Epithelial cell of prostate (primary cell): ENCODE measurements around the gene TTC36.
A peak's percentile ranks its signal among the peaks of the same experiment; 100 is the strongest.
"Not testable (repeated sequence)": the region's sequence is repeated elsewhere in the genome, so short reads cannot be mapped to it uniquely, and the experiment has no call there.

Experiments used
- DNase-seq: peaks from one replicate; pipeline ENCODE4 v3.0.0-alpha.2; 2011; ENCODE audit warnings: low read depth, low spot score
- H3K27ac ChIP-seq: fragments of 450-650 bp; 2 replicates; pipeline ENCODE4 v1.5.1; 2017; ENCODE audit warnings: mild to moderate bottlenecking

TTC36 gene

GRCh38 chr11:118531597-118532084 is 4.4 kb downstream of the TTC36 start:
- DNase-seq = no peak
- no peak overlapping the region for H3K27ac ChIP-seq

GRCh38 chr11:118532091-118532490 is 4.8 kb downstream of the TTC36 start:
- H3K27ac ChIP-seq = no peak overlapping the region
- DNase-seq = no peak

DNA sequence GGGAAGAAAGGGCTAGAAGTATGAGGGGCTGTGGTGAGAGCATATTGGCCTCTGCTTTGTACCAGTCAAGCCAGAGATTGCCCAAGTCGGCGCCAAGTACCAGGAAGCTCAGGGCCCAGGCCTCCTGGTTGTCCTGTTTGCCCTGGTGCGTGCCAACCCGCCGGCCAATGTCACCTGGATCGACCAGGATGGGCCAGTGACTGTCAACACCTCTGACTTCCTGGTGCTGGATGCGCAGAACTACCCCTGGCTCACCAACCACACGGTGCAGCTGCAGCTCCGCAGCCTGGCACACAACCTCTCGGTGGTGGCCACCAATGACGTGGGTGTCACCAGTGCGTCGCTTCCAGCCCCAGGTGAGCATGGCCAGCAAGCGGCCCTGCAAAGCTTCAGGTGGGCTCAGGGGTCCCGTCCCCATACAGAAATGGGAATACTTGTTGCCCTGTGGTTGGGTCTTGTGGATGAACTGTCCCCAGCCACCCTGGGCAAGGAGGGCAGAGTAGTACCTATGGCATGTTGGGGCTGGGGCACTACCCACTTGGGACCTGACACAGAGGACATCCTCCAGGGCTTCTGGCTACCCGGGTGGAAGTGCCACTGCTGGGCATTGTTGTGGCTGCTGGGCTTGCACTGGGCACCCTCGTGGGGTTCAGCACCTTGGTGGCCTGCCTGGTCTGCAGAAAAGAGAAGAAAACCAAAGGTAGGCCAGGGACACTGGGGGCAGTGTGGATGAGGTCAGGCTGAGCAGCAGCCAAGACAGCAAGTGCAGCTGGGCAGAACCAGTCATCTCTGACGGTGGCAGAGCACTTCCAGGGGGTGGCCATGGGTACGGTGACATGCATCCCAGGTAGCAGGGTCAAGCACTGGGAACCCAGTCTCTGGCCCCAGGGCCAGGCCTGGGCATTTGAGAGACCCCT is 5.8 kb downstream of the TTC36 start:
- H3K27ac ChIP-seq = no peak overlapping the region
- no peak for DNase-seq

GRCh38 chr11:118533769-118534729 is 6.8 kb downstream of the TTC36 start:
- H3K27ac ChIP-seq = no peak overlapping the region
- DNase-seq = no peak

DNA sequence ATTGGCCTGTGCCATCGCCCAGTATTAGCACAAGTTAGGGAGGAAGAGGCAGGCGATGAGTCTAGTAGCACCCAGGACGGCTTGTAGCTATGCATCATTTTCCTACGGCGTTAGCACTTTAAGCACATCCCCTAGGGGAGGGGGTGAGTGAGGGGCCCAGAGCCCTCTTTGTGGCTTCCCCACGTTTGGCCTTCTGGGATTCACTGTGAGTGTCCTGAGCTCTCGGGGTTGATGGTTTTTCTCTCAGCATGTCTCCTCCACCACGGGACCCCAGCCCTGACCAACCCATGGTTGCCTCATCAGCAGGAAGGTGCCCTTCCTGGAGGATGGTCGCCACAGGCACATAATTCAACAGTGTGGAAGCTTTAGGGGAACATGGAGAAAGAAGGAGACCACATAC is 8.0 kb downstream of the TTC36 start:
- DNase-seq = no peak

GRCh38 chr11:118536726-118537125 is 9.5 kb downstream of the TTC36 start:
- DNase-seq = no peak

More for the DNA sequence above, 8.0 kb downstream of the TTC36 start:
- no peak overlapping the region for H3K27ac ChIP-seq

GRCh38 chr11:118537409-118537980 is 10.2 kb downstream of the TTC36 start:
- DNase-seq = no peak
- no peak overlapping the region for H3K27ac ChIP-seq

More at GRCh38 chr11:118536726-118537125, 9.5 kb downstream of the TTC36 start:
- no peak overlapping the region for H3K27ac ChIP-seq

- DNase-seq = no peak
- H3K27ac ChIP-seq = no peak overlapping the region
These were observed 16.9 kb downstream of the TTC36 start for GRCh38 chr11:118544010-118544646.

- no peak overlapping the region for H3K27ac ChIP-seq
- no peak for DNase-seq
These were observed 17.4 kb downstream of the TTC36 start for GRCh38 chr11:118544647-118545010.

- H3K27ac ChIP-seq = no peak overlapping the region
These were observed 18.3 kb downstream of the TTC36 start for GRCh38 chr11:118545533-118545932.

GRCh38 chr11:118547132-118547531 is 19.9 kb downstream of the TTC36 start:
- DNase-seq = no peak
- H3K27ac ChIP-seq = no peak overlapping the region

More at GRCh38 chr11:118545533-118545932, 18.3 kb downstream of the TTC36 start:
- no peak for DNase-seq

GRCh38 chr11:118552341-118552740 is 25.1 kb downstream of the TTC36 start:
- DNase-seq = no peak
- no peak overlapping the region for H3K27ac ChIP-seq

DNA sequence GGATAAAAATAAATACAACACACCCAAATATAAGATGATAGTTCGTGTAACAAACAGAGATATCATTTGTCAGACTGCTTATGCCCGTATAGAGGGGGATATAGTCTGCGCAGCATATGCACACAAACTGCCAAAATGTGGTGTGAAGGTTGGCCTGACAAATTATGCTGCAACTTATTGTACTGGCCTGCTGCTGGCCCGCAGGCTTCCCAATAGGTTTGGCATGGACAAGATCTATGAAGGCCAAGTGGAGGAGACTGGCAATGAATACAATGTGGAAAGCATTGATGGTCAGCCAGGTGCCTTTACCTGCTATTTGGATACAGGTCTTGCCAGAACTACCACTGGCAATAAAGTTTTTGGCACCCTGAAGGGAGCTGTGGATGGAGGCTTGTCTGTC is 33.5 kb downstream of the TTC36 start:
- no peak for DNase-seq
- H3K27ac ChIP-seq = no peak overlapping the region

DNA sequence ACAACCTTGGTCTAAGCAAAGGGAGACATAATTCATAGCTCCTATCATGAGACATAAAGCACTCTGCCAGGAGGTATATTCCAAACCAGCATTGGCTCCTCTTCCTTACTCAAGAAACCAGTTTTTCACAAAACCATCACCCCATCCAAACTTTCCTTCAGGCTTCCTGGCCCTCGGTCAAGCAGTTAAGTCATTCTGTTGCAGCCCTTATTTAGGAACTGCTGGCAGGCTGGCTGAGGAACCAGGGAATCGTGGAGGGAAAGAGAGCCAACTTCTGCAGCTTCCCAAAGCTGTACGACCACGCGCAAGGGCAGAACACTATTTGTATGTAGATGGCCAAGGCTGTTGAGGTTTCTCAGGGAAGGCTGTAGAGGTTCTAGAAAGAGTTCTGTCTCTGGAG is 37.8 kb downstream of the TTC36 start:
- DNase-seq = no peak
- no peak overlapping the region for H3K27ac ChIP-seq

- DNase-seq = no peak
- no peak overlapping the region for H3K27ac ChIP-seq
These were observed 42.4 kb downstream of the TTC36 start for GRCh38 chr11:118569670-118570069.

DNA sequence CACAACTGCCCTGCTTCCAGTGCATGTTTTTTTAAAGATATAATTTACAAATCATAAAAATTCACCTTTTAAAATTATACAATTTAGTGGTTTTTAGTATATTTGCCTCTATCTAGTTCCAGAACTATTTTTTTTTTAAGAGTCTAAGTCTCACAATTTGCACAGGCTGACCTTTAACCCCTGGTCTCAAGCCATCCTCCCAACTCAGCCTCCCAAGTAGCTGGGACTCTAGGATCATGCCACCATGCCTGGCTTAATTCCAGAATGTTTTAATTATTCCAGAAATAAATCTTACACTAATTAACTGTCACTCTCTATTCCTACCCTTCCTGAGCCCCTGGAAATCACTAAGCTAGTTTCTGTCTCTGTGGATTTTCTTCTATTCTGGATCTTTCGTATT is 43.5 kb downstream of the TTC36 start:
- H3K27ac ChIP-seq = no peak overlapping the region
- DNase-seq = no peak

DNA sequence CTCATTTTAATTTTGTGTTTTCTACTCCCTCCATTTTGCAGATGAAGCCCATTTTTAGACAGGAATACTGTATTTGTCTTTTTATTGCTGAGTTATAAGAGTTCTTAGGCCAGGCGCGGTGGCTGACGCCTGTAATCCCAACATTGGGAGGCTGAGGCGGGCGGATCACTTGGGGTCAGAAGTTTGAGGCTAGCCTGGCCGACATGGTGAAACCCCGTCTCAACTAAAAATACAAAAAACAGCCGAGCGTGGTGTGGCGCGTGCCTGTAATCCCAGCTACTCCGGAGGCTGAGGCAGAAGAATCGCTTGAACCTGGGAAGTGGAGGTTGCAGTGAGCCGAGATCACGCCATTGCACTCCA is 44.4 kb downstream of the TTC36 start:
- H3K27ac ChIP-seq = peak overlapping the region; percentile 82
- DNase-seq = not testable (repeated sequence)

- DNase-seq = no peak
- peak within 1 kb of the TSS; percentile 82 for H3K27ac ChIP-seq
These were observed 45.0 kb downstream of the TTC36 start, which contains the start of gene ARCN1 for GRCh38 chr11:118572061-118572980. ARCN1 (plus strand) TSS chr11:118572409; CDS start chr11:118572548, 139 bp downstream.
